Stimulated activated CD4-positive, alpha-beta T cell treated with anti-CD3 and anti-CD28 coated beads, Interleukin-1b, Interleukin-23, amount 100 ng/mL, for 48 hours (primary cell): Measurements from ENCODE around the gene FAT2.

Experiments
- DNase-seq: peaks from one replicate; pipeline ENCODE4 v3.0.0-alpha.2; 2020

Gene FAT2, protein sequence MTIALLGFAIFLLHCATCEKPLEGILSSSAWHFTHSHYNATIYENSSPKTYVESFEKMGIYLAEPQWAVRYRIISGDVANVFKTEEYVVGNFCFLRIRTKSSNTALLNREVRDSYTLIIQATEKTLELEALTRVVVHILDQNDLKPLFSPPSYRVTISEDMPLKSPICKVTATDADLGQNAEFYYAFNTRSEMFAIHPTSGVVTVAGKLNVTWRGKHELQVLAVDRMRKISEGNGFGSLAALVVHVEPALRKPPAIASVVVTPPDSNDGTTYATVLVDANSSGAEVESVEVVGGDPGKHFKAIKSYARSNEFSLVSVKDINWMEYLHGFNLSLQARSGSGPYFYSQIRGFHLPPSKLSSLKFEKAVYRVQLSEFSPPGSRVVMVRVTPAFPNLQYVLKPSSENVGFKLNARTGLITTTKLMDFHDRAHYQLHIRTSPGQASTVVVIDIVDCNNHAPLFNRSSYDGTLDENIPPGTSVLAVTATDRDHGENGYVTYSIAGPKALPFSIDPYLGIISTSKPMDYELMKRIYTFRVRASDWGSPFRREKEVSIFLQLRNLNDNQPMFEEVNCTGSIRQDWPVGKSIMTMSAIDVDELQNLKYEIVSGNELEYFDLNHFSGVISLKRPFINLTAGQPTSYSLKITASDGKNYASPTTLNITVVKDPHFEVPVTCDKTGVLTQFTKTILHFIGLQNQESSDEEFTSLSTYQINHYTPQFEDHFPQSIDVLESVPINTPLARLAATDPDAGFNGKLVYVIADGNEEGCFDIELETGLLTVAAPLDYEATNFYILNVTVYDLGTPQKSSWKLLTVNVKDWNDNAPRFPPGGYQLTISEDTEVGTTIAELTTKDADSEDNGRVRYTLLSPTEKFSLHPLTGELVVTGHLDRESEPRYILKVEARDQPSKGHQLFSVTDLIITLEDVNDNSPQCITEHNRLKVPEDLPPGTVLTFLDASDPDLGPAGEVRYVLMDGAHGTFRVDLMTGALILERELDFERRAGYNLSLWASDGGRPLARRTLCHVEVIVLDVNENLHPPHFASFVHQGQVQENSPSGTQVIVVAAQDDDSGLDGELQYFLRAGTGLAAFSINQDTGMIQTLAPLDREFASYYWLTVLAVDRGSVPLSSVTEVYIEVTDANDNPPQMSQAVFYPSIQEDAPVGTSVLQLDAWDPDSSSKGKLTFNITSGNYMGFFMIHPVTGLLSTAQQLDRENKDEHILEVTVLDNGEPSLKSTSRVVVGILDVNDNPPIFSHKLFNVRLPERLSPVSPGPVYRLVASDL (N-terminal part only)

DNA sequence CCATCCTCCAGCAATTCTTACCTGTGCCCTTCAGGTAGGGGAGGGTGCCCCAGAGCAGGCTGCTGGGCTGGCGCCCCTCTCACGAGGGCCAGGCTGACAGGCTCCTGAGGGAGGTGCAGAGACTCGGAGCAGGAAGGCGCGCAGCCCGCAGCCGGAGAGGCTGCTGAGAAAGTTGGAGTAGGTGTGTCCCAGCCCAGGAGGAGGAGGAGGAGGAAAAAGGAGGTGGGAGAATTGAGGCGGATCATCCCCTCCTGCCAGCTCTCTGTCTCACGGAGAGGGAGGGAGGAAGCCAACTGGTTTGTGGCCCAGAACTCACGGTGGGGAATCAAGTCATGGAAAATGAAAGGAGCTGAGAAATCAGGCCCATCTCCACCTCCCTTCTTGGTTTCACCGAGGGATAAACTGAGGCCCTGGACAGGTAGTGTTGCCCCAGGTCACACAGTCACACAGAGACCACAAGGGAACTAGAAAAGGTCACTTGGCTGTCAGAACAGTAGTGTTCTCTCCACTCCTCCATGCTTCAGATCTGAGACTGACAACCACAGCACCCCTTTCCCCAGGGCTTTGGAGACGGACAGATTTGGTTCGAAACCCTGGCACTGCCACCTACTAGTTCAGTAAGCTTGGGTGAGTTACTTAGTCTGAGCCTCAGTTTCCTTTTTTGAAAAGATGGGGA is at the start of gene FAT2:
FAT2 (minus strand) TSS at position 188 of the 676 bp plus-strand sequence. CDS start 22,400 bp downstream, outside the sequence.
- DNase-seq = no peak

DNA sequence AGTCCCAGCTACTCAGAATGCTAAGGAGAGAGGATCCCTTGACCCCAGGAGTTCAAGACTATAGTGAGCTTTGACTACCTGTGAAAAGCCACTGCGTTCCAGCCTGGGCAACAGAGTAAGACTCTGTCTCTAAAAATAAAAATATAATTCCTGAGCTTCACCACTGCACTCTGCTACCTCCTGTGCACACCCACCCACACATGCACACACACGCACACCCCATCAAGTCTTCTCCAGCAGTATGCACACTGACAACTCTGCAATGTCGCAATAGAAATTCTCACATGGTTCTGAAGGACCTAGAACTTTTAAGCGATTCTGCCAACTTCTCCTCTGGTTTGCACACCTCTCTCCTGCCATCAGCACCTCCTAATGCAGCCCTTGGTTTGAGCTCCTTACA is 47.5 kb upstream of the FAT2 start:
- DNase-seq = no peak

DNA sequence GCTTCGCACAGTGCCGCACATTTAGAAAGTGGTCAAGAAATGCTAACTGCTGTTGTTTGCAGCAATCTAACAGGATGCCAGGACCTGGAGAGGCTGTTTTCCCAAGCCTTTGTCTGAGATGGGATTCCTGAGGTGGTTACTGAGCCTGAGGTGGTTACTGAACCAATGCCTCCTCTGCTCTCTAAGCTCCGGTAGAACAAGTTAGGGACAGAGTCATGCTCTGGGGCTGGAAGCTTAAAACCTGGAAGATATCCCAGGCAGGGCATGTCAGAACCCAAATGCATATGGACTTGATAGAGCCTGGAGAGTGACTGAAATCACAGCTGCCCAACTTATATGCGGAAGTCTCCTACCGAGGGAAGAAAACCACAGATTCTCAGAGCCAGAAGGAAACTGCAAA is 46.5 kb upstream of the FAT2 start:
- DNase-seq = no peak

DNA sequence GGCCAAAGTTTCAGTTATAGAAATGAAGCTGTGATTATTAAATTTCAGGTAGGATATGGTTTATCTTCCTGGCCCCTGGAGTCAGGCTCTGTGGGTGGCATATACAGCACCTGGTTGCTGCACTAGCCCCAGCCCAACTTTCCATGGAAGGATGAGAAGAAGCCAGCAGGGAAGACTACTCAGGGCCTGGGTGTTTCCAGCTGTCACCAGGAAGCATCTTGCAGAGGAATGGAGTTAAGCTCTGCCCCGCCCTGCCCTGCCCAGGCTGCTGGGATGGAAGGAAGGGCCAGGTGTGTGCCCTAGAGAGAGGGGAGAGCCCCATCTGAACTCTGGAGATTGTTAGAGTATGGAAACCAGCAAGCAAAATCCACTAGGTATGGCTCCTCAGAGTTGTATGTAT is 42.8 kb upstream of the FAT2 start:
- DNase-seq = no peak

DNA sequence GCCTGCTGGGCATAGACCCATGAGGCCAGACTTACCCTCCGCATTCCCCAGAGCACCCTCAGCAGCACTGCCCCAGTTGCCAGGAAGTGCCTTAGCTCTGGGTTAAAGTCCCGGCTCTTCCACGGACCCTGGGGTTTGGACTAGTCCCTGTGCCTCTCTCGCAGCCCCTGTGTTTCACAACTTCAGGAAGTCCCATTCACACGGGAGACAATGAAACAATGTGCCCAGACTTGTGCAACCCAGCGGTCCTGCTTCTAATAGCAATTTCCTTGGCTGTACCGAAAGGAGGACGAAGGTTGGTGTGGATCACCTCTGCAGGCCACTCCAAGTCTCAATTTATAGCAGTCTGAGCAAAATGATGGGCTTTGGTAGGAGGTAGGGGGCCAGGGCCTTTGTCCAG is 41.8 kb upstream of the FAT2 start:
- no peak for DNase-seq

DNA sequence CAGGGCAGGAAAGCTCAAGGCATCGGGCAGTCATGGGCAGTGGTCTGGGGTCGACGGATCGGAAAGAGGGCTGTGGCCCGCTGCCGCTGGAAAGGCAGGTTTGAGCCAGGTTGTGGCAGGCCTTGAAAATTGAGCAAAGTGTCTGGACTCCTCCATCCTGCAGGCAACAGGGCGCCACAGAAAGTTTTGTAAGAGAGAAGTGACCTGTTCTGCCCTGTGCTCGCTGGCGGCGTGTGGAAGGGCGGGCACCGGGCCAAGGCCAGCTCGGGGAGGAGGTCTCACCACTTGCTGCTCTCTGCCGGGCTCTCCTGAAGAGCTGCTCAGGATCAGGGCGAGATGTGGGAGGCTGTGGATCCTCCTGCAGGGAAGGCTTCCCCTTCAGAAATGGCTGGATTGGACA is 41.4 kb upstream of the FAT2 start:
- no peak for DNase-seq

DNA sequence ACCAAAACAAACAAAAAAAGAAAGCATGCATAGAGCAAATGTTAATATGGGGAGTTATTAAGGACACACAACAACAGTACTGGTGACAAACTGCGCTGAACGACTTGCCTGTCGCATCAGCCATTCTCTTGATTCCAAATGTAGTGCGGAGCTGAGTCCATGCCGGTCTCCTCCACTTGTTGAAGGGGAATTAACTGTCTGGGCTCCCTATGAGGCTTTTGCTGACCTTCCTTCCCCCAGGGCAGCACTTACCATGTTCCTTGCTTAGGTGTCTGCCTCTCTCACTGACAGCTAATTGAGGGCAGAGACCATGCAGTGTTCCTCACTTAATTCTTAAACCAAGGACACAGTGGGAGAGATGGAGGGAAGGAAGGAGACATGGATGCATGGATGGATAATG is 40.8 kb upstream of the FAT2 start:
- no peak for DNase-seq

DNA sequence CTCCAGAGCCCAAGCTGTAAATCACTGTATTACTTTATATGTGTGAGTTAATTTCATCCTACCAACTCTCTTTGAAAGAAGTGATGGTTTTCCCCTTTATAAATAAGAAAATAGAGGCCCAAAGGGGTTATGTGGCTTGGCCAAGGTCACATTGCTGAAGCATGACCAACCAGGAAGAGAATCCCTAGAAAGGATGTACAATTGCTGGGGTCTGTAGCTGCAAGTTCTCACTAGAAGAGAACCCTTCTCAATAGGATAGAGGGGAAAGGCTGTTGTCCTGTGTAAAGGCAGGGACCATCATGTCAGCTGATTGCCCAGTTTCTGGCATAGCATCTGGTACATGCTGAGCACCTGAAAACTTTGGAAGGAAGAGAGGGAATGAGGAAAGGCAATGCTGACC is 39.0 kb upstream of the FAT2 start:
- no peak for DNase-seq

DNA sequence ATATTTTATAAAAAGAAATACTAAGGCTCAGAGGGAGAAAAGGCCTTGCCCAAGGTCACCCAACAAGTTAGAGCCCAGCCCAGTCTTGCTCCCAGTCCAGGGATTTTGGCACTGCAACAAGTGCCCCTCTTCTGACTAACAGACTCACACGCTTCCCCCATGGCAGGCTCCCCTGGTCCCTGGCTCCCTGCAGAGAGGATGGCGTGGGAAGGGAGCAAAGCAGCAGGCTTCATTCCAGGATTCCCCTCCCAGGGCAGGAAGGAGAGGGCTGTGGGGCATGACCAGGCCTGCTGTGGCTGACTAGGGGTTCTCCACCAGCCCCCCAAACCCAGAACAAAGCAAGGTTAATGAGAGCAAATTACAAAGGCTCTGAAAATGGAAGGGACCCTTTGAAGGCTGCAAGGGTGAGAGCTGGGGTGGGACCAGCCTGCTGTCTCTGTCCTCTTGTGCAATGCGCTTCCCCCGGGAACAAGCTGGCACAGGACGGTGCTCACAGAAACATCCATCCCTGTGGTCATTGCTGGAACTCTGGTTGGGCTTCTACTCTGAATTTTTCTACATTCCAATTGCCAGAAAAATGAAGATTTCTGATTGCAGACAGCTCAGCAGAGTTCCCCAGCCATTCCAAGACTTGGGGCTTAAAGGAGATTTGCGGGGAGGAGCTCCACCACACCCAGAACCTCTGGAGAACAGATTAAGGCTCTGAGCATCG is 37.1 kb upstream of the FAT2 start:
- DNase-seq = no peak

DNA sequence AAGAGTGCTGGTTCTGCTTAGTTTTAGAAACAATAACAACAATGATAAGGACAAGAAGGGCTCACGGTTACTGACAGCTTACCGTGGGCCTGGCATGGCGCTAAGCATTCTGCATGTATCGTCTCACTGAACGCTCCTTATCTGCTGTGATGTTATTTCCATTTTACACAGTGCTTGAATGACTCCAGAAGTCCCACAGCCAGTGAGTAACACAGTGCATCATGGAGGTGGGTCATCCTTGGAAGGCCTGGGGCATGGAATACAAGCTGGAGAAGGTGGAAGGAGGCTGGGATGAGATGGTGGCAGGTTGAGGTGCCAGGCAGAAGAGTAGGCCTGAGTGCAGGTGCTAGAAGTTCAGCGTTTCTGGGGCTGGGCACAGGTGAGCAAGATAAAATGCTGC is 36.5 kb upstream of the FAT2 start:
- no peak for DNase-seq

DNA sequence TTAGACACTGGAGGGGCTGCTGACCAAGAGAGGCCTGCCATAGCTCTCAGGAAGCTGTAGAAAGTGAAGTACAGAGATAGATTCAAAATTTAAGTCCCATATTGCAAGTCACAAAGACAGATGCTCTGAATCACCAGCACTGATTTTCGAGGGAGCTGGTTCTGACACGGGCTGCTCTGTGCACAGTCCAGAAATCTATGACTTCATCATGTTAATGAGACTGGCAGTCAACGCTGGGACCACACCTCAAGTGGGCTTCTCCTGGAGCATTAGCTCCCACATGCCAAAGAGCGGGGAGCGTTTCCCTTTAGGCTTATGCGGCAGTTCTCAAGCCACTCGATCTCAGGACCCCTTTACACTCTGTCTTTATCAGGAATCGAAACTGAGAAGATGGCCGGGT is 34.2 kb upstream of the FAT2 start:
- DNase-seq = no peak

DNA sequence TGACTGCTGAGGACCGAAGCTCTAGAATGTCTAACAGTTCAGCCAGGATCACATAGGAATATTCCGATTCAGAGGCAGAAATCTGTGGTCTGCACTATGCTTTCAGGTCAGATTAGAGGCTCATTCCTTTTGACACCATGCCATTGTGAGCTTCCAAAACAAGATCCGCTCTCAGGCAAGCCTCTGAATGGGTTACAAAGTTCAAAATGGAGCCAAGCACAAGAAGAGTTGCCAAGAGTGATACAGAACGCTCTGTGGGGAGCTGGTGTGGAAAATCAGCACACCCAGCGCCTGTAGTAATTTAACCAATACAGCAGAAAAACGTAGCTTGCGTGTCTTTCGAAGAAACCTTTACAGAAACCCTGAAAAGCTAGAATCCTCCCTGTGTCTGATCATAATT is 33.3 kb upstream of the FAT2 start:
- DNase-seq = no peak

DNA sequence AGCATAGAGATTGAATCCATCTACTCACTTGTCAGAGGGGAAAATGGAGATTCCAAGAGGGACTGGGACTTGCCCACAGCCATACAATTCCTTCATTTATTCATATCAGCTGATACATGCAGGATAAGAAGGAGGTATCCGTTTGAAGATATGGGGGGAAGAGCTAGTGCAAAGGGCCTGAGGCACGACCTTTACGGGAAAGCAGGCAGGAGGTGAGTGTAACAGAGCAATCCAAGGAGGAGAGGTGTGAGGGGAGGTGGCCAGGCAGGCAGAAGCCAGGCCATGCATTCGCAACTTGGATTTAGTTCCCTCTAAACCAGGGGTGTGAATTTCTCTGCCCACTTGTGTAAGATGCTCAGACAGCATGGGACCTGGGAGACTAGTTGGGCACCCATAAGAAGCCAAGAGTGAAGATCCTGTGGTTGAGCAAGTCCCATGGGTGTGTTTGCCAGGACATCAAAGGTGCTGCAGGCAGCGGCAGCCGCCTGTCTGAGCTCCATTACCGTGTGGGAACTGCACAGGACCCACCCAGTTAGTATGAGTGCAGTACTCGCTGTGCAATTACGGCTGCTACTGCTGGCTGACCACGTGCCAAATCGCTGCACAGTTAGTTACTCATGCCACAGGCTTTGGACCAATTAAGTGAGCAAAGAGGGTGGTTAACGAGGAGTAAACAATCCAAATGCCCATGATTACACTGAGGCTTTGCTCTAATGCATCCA is 31.4 kb upstream of the FAT2 start:
- DNase-seq = no peak

DNA sequence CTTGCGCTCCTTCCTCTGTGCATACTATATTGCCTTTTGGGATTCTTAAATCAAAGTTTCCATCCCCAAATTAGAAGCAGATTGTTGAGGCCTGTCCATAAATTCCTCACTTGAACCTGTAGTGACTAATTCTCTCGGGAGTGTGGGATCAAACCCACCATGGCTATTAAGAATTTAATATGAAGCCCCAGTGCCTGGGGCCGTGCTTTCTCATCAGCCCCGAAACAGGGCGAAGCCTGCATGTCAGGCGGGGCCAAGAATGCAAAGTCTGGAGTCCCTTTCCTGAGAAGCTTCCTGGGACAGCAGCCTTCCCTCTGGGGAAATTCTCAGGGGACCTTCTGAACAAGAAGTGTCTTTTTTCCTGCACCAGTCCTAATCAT is 29.3 kb upstream of the FAT2 start:
- no peak for DNase-seq

DNA sequence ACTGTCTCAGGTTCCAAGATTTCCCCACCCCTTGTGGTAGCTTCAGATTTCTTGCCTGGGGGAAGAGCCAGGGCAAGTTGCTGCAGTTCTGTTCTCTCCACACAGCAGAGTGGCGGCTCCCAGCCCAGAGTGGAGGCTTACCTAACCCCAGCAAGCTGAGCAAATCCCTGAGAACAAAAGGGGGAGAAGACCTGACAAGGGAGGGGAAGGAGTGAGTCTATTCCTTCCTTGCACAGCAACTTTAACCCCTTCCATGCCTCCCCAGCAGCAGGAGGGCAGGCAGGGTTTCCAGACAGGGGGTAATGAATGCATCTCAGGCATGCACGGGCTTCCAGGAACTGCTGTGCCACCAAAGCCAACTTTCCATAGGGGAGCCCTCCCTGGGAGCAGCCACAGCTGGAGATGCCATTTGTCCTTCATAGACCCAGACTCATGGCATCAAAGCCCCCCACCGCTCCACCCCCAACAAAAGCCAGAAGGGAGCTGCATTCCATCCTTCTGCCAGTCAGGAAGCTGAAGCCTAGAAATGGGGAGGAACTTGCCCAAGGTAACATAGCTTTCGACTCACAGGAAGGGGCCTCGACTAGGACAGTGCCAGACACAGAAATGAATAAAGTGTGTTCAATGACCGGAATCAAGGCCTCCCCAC is 28.8 kb upstream of the FAT2 start:
- no peak for DNase-seq

DNA sequence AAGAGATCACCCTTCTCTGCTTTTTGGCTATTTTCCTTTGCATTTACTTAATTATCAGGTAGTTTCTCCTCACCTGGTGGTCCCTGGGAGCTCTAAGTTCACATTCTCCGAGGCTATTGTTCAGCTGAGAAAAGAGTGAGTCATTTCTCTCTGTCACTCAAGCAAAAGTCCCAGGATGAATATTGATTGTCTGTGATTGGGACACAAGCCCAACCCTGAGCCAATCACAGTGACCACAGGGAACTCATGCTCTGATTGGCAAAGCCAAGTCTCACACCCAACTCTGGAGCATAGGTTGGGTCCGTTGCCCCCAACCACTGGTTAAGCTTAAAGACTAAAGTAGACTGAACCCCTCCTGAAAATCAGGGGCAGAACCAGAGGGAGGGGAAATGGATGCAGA is 27.8 kb upstream of the FAT2 start:
- DNase-seq = no peak

DNA sequence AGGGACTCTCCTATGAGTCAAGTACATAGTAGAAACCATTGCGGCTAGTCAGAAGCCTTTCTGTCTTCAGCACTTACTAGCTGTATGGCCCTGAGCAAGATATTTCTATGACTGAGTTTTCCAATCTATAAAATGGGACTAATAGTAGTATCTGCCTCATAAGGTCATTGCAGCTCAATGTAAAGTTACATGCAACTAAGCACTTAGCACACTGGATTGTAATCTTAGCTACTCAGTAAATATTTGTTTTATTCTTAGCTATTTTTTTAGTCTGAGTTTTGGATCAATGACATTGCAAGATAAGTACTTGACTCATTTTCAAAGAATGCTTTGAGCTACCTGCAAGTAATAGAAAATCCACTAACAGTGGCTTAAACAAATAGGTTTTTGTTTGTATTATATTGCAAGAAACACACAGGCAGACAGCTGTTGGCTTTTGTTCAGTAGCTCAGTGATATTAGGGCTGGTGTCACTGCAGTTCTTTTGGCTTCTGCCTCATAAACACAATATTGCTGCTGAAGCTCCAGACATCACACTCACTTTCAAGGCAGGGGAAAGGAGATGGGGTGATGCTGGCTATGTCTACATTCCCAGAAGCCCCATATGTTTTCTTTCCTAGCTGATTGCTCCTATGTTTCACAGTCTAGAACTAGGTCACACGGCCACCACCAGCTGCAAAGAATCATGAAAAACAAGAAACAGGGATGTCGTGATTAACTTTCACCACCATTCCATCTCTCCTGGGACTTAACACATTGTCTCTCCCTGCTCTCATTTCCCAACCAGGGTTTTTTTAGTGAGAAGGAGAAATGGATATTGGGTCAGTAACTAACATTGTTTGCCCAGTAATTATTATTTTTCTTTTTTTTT is 26.9 kb upstream of the FAT2 start:
- no peak for DNase-seq

DNA sequence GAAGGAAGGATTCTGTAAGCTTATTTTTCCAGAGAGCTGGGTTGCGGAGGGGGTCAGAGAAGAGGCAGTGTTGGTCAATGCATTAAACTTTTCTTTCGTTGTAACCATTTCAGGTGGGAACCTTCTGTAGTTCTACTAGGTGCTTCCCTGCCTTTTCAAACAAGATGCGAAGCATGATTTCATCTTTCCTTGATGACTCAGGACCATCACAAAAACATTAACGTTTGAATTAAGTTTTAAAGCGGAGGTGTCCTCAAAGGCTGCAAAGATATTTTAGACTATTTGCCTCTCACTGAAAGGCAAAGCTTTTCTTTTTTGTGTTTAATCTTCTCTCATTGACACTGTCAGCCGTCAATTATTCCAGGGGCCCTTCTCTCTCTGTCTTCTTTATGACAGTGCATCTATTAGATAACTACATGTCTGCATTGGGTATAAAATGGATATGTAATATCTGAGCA is 26.3 kb upstream of the FAT2 start:
- no peak for DNase-seq

DNA sequence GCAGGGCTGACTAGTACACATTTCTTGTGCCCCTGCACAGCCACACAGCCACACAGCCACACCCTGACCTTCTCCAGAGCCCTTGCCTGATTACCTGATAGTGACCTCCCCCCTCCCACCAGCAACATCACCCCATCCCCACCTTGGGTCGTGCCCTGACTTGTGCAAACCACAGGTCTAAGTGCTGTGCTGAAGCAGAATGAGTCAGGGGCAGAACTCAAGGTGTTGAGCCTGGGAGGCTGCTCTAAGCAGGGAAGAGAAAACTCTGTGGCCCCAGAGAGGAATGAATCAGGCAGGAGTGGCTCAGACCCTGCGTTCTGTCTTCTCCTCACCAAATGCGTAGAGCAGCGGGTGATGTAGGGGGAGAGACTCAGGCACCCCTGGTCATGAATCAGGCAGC is 24.3 kb upstream of the FAT2 start:
- peak; percentile 54 for DNase-seq

DNA sequence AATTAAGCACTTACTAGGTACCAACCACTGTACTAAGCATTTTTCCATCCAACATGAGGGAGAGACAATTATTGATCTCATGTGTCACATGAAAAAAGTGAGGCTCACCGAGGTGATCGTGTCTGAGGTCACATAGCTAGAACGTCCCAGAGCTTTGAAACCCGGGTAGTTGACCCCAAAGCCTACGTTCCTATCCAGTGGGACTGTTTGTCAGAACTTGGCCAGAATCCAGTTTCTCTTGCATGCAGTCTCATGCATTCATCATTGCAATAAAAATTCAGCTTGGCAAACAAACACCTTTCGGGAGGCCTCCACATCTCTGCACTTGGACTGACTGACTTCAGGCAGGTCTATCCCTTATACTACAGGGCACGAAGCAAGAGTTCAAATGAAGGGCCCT is 23.4 kb upstream of the FAT2 start:
- DNase-seq = no peak
